ENCODE data around the gene CNPPD1.

Gene CNPPD1

DNA sequence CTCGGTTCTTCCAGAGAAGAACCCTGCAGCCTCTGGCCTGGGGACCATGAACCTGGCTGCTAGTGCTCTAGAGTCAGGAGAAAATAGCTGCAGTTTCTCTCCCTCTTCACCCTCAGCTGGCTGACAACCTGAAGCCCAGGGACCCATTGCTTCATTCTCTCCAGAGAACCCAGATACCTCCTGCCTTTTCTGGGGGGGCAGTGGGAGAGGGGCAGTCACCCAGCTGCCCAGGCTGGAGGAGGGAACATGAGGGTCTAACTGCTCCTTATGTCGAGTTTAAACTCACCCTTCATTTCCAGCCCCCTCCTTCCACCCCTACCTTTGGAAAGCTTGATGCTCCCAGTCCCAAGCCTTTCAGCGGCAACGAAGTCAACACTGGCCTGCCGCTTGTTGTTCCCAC lies 22.2 kb upstream of the CNPPD1 start:
- H3K4me1 ChIP-seq = peaks cover 4% of the 10 kb centered on the region
- H3K9ac ChIP-seq = no peak overlapping the region
- no peaks in the 10 kb centered on the region for H3K36me3 ChIP-seq (ENCODE audit: control insufficient read depth, insufficient read depth, low read length)
- H3K79me2 ChIP-seq = no peaks in the 10 kb centered on the region
- H2AFZ ChIP-seq = no peak overlapping the region
- H3K4me3 ChIP-seq (ENCODE audit: low read depth, low read length) = no peak overlapping the region
- no peak overlapping the region for H3K27ac ChIP-seq
- no peaks in the 10 kb centered on the region for H3K9me3 ChIP-seq (ENCODE audit: control insufficient read depth, low read length)
- TF ChIP-seq, protein P1, sequence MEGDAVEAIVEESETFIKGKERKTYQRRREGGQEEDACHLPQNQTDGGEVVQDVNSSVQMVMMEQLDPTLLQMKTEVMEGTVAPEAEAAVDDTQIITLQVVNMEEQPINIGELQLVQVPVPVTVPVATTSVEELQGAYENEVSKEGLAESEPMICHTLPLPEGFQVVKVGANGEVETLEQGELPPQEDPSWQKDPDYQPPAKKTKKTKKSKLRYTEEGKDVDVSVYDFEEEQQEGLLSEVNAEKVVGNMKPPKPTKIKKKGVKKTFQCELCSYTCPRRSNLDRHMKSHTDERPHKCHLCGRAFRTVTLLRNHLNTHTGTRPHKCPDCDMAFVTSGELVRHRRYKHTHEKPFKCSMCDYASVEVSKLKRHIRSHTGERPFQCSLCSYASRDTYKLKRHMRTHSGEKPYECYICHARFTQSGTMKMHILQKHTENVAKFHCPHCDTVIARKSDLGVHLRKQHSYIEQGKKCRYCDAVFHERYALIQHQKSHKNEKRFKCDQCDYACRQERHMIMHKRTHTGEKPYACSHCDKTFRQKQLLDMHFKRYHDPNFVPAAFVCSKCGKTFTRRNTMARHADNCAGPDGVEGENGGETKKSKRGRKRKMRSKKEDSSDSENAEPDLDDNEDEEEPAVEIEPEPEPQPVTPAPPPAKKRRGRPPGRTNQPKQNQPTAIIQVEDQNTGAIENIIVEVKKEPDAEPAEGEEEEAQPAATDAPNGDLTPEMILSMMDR (IDR thresholded peaks at IDR 0.05) = no peak
- H3K4me2 ChIP-seq (ENCODE audit: low read length) = no peak overlapping the region
- H3K27me3 ChIP-seq (ENCODE audit: control insufficient read depth, insufficient read depth, low read length) = no peaks in the 10 kb centered on the region

DNA sequence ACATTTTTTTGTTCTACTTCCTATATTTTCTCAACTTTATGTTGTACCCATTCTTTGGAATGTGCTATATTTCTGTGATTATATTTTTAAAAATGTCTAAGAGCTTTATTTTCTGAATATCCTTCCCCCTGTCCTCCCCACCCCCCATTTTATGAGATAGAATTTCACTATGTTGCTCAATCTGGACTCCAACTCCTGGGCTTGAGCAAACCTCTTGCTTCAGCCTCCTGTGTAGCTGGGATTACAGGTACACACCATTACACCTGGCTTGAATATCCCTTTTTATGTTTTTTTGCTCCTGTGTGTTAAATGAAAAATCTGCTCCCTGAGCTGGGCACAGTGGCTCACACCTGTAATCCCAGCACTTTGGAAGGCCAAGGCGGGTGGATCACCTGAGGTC lies 20.7 kb upstream of the CNPPD1 start:
- Histone ChIP-seq H3K36me3 (ENCODE audit: control insufficient read depth, insufficient read depth, low read length) (no peaks in the 10 kb centered on the region), H3K4me3 (ENCODE audit: low read depth, low read length) (no peak overlapping the region), H3K4me1 (peaks cover 4% of the 10 kb centered on the region), H3K9ac (no peak overlapping the region), H3K27me3 (ENCODE audit: control insufficient read depth, insufficient read depth, low read length) (no peaks in the 10 kb centered on the region), H3K9me3 (ENCODE audit: control insufficient read depth, low read length) (no peaks in the 10 kb centered on the region), H3K27ac (no peak overlapping the region), H2AFZ (no peak overlapping the region), H3K79me2 (no peaks in the 10 kb centered on the region), H3K4me2 (ENCODE audit: low read length) (no peak overlapping the region)
- TF ChIP-seq, protein P1 (IDR thresholded peaks at IDR 0.05) = no peak

DNA sequence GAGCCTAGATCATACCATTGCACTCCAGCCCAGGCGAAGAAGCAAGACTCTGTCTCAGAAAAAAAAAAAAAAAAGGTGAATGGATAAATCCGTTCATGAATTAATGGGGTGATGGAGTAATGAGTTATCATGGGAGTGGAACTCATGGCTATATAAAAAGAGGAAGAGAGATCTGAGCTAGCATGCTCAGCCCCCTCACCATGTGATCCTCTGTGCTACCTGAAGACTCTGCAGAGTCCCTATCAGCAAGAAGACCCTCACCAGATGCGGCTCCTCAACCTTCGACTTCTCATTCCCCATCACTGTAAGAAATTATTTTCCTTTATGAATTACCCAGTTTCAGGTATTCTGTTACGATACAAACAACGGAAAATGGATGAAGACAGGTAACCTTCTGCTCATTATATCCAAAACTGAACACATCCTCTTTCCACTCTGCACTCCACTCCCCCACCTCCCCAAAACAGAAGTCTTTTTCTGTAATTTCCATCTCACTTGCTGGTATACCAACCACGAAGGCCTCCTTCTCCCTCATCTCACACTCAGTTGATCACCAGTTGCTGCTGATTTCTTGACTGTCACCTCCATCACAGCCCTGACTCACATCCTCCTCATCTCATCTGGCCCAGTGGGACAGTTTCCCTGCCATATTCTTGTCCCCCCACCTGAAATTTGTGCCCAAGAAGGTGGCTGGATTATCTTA lies 10.2 kb upstream of the CNPPD1 start:
- Histone ChIP-seq H3K4me1 (no peaks in the 10 kb centered on the region), H3K27ac (no peak overlapping the region), H3K36me3 (ENCODE audit: control insufficient read depth, insufficient read depth, low read length) (no peaks in the 10 kb centered on the region), H3K9me3 (ENCODE audit: control insufficient read depth, low read length) (no peaks in the 10 kb centered on the region), H3K79me2 (no peaks in the 10 kb centered on the region), H3K27me3 (ENCODE audit: control insufficient read depth, insufficient read depth, low read length) (no peaks in the 10 kb centered on the region), H3K4me2 (ENCODE audit: low read length) (no peak overlapping the region), H3K9ac (no peak overlapping the region), H2AFZ (no peak overlapping the region), H3K4me3 (ENCODE audit: low read depth, low read length) (no peak overlapping the region)
- TF ChIP-seq, protein P1 (IDR thresholded peaks at IDR 0.05) = no peak

DNA sequence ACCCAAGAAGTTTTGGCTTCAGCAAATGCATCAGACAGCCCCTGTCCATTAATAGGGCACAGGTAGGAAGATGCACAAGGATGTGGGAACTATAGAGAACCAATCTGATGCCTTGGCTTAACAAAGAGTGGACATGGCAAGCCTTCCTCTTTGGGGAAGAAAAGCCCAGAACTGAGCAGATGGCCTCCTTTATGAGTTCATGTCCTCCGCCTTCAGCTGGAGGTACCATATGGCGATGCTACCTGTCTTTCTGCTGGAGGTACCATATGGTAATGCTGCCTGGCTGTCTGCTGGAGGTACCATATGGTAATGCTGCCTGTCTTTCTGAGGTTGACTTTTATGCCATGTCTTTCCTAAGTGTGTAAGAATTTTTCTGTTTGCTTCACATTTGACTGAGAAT lies 7.4 kb upstream of the CNPPD1 start:
- Histone ChIP-seq H3K27ac (no peak overlapping the region), H3K27me3 (ENCODE audit: control insufficient read depth, insufficient read depth, low read length) (no peaks in the 10 kb centered on the region), H3K4me3 (ENCODE audit: low read depth, low read length) (no peak overlapping the region), H3K79me2 (peaks cover 4% of the 10 kb centered on the region), H3K9ac (no peak overlapping the region), H3K9me3 (ENCODE audit: control insufficient read depth, low read length) (no peaks in the 10 kb centered on the region), H3K4me2 (ENCODE audit: low read length) (no peak overlapping the region), H2AFZ (no peak overlapping the region), H3K36me3 (ENCODE audit: control insufficient read depth, insufficient read depth, low read length) (no peaks in the 10 kb centered on the region), H3K4me1 (peaks cover 6% of the 10 kb centered on the region)
- TF ChIP-seq, protein P1 (IDR thresholded peaks at IDR 0.05) = no peak

DNA sequence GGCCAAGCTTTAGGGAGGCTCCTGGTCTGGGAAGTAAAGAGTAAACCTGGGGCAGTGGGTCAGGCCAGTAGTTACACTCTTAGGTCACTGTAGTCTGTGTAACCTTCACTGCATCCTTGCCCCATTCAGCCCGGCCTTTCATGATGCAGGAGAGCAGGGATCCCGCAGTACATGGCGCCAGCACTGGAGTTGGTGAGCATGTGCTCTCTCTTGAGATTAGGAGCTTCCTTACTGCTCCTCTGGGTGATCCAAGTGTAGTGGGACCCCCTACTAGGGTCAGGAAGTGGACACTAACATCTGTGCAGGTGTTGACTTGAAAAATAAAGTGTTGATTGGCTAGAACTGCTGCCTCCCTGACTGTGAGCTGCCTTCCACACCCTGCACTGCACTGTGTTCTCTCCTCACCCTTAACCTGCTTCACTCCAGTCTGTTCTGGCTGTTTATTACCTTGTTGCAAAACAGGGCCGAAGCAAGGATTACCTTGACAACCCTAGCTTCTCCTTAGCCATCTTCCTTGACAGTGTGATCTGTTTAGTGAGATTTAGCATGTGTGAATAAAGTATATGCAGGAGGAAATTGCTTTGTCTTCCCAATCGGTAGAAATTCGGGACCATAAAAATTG lies 6.5 kb upstream of the CNPPD1 start:
- Histone ChIP-seq H3K4me2 (ENCODE audit: low read length) (no peak overlapping the region), H3K36me3 (ENCODE audit: control insufficient read depth, insufficient read depth, low read length) (no peaks in the 10 kb centered on the region), H3K9ac (no peak overlapping the region), H3K4me1 (peaks cover 9% of the 10 kb centered on the region), H3K9me3 (ENCODE audit: control insufficient read depth, low read length) (no peaks in the 10 kb centered on the region), H3K4me3 (ENCODE audit: low read depth, low read length) (no peak overlapping the region), H3K27me3 (ENCODE audit: control insufficient read depth, insufficient read depth, low read length) (no peaks in the 10 kb centered on the region), H2AFZ (no peak overlapping the region), H3K27ac (no peak overlapping the region), H3K79me2 (peaks cover 8% of the 10 kb centered on the region)
- TF ChIP-seq, protein P1 (IDR thresholded peaks at IDR 0.05) = no peak

All from parathyroid adenoma (tissue), 2 donors.